Measurements from ENCODE around the gene ZNF740. TPM values are rescaled to one million over a fixed set of nuclear protein-coding genes. Genes with fewer than 3 reads are reported as not detected.

Gene ZNF740
- polyA plus RNA-seq, 1 donor = 23.7 TPM

Other genes with a start within 250 kb of the ZNF740 start
- 903 TPM for gene KRT18, start 231.6 kb upstream of the ZNF740 start, polyA plus RNA-seq
- gene EIF4B, start 174.3 kb upstream of the ZNF740 start, polyA plus RNA-seq = 418 TPM
- gene TNS2, start 130.7 kb upstream of the ZNF740 start, polyA plus RNA-seq = 43.5 TPM
- 25.0 TPM for gene SPRYD3, start 101.3 kb upstream of the ZNF740 start, polyA plus RNA-seq
- gene IGFBP6, start 83.1 kb upstream of the ZNF740 start, polyA plus RNA-seq = 19.7 TPM
- 126 TPM for gene SOAT2, start 77.2 kb upstream of the ZNF740 start, polyA plus RNA-seq
- gene CSAD, start 203 bp downstream of the ZNF740 start, polyA plus RNA-seq = 60.0 TPM
- gene ITGB7, start 26.5 kb downstream of the ZNF740 start, polyA plus RNA-seq = 9.5 TPM
- 11.6 TPM for gene RARG, start 51.5 kb downstream of the ZNF740 start, polyA plus RNA-seq
- gene ESPL1, start 87.6 kb downstream of the ZNF740 start, polyA plus RNA-seq = 31.2 TPM
- 667 TPM for gene PFDN5, start 114.8 kb downstream of the ZNF740 start, polyA plus RNA-seq
- gene MYG1, start 119.0 kb downstream of the ZNF740 start, polyA plus RNA-seq = 46.3 TPM
- 63.8 TPM for gene AAAS, start 140.9 kb downstream of the ZNF740 start, polyA plus RNA-seq
- 0.01 TPM for gene SP7, start 155.6 kb downstream of the ZNF740 start, polyA plus RNA-seq
- gene SP1, start 199.5 kb downstream of the ZNF740 start, polyA plus RNA-seq = 72.8 TPM
- 8.8 TPM for gene AMHR2, start 243.1 kb downstream of the ZNF740 start, polyA plus RNA-seq

All from large intestine (tissue), 1 donor.